ENCODE measurements around the gene PDCD1LG2.

The PDCD1LG2 gene

GRCh38 chr9:5532790-5533189 is 22.5 kb downstream of the PDCD1LG2 start:
- no peak for FAIRE-seq

DNA sequence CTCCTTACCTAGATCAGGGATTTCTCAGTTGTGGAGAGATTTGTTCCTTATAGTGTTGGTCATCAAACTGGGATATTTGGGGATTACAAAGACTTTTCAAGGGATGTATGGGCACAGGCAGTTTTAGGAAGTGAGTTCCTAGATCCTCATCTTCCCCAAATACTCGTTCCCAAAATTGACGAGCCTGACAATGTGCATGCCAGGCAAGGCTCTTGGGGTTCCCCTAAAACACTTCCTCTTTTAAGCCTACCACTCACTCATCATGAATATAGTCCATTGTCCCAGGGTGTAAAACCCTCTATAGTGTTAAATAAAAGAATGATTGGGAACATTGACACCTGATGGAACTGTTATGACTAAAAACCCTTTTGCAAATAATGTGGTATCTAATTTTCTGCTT is 26.4 kb downstream of the PDCD1LG2 start:
- FAIRE-seq, result no peak

DNA sequence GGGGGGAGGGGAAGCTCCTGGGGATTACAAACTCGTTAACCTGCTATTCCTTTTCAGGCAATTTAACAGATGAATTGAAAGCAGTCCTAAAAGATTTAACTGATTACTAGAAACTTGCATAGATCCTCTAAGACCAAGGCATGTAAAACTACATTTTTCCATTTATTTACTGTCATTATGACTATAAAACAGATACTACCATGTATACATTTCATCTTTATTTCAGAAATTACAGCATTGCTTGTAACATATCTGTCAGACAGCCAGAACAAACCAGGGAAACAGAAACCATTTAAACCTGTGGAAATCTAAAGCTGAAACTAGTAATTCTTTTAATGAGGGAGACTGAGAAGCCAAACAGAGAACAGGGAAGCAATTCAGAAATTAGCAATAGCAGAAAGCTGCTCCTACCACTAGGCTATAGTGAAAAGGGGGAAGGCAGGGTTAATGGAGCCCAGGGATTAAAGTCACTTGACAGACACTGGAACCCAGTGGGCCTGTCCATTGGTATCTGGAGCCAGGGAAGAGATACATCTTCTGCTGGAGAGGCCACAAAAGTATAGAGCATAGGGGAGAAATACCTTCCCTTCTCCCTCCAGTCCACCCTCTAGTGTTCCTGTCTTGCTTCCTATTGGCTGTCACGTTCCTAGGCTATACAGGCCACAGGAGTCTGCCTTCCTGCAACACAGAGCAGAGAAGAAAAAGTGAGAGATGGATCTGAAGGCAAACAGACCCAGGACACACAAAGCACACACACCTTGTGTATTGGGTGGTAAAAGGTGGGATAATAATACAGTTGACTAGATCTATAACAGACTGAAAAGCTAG is 33.8 kb downstream of the PDCD1LG2 start:
- no peak for FAIRE-seq

- no peak for FAIRE-seq
Measured at GRCh38 chr9:5549658-5550650, 39.6 kb downstream of the PDCD1LG2 start.

GRCh38 chr9:5551368-5552150 is 41.2 kb downstream of the PDCD1LG2 start:
- no peak for FAIRE-seq

DNA sequence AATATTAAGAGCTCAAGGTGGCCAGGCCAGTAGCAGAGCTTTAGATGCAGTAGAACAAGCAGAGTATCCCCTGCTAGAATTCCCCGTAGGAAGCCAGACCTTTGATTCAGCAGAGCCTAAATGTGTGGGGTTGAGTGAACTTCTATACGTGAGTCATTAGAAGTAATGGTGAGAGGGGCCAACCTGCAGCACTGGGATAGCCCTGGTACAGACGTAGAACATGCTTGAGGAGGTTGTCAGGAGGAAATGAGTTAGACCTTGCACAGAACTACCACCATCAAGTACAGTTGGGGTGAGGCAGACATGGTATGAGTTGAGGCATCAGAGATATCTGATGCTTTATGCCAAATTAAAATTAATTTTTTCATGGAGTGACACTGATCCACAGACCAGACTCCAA is 42.0 kb downstream of the PDCD1LG2 start:
- no peak for FAIRE-seq

DNA sequence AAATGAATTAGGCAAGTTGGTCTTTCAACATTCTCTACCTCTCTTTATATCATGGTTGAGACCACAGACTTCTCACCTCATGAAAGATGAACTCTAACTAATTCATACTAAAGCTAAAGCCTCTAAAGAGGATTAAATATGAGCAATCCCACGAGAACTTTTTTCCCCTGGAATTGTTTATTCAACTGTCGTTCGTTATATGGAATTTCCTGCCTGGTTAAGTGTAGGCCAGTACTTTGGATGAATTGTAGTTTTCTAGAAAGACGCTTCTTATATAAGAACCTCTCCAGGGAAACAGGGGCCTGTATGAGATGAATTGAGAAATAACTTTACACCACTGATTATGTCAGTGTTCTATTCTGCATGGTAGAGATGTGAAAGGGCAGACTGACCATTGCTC is 42.9 kb downstream of the PDCD1LG2 start:
- no peak for FAIRE-seq

GRCh38 chr9:5554254-5554653 is 43.9 kb downstream of the PDCD1LG2 start:
- FAIRE-seq, result no peak

- FAIRE-seq, result no peak
Measured at GRCh38 chr9:5556101-5556705, 45.9 kb downstream of the PDCD1LG2 start.

DNA sequence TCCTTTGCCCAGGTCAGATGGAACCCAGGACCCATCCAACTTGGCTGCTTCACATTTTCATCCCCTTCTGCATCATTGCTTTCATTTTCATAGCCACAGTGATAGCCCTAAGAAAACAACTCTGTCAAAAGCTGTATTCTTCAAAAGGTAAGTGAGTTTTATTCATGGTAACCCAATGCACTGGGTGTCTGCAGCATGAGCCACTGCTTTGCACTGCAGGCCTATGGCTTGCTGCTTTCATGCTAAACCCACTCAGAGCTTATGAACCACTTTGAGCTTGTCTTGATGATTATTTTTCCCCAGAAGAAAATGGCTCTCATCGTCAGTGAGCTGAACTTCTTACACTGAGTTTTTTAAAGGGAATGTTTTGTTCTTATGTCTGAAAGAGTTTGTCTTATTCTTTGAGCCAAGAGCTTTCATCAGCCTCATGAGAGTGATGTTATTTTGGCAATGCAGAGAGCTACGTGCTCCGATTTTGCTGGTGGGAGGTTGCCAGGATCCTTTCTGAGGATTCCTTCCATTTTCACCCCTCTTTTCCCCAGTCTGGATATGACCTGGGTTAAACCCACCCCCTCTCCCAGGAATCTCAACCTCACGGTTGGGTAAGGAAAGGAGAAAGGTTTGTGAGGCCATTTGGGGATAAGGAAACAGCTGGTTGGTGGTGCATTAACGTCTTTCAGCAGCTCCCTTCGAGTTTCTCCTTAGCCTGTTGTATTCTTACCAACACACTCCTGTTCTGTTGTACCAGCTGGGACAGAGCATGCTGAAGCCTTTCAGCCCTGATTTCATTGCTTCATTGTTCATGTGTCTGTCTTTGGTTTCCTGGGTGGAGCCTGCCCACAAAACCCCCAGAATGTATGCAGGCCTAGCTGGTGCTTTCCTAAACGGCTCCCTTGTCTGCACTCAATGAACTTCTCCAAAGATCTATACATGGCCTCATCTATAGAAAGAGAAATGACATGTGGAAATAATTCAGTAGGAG is 47.6 kb downstream of the PDCD1LG2 start:
- FAIRE-seq, result no peak

- no peak for FAIRE-seq
Measured at GRCh38 chr9:5559659-5560058, 49.3 kb downstream of the PDCD1LG2 start.

GRCh38 chr9:5560443-5561100 is 50.2 kb downstream of the PDCD1LG2 start:
- FAIRE-seq, result no peak

- no peak for FAIRE-seq
Measured at GRCh38 chr9:5561828-5562488, 51.6 kb downstream of the PDCD1LG2 start.

GRCh38 chr9:5562806-5563416 is 52.6 kb downstream of the PDCD1LG2 start:
- no peak for FAIRE-seq

DNA sequence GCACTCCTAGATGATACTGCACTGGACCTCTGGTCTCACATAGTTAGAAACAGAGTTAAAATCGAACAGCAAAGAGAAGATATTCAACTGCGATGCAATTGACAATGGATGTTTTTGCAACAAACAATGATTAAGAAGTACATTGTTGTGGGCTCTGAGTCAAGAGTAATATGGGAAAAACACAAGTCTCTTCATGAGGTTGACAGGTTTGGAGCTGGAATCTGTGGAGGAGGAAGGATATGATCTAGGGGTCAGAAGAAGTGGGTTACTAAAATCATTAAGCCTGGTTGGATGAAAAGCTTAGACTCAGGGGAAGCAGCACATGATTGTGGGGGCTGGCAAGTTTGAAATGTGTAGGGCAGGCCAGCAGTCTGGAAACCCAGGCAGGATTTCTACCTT is 53.1 kb downstream of the PDCD1LG2 start:
- no peak for FAIRE-seq

DNA sequence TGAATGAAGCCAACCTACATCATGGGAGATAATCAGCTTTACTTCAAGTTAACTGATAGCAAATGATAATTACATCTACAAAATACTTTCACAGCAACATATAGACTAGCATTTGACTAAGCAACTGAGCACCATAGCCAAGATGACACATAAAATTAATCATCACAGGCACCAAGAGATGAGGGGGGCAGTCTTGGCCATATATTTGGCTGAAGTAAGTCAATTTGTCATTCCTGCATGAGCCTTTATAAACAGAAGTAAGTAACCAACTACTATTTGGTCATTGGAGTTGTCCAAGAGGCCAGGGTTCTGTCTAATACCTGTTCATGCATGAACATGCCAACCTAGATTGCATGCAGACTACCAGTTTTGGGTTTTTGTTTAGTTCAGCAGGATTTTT is 53.6 kb downstream of the PDCD1LG2 start:
- no peak for FAIRE-seq

DNA sequence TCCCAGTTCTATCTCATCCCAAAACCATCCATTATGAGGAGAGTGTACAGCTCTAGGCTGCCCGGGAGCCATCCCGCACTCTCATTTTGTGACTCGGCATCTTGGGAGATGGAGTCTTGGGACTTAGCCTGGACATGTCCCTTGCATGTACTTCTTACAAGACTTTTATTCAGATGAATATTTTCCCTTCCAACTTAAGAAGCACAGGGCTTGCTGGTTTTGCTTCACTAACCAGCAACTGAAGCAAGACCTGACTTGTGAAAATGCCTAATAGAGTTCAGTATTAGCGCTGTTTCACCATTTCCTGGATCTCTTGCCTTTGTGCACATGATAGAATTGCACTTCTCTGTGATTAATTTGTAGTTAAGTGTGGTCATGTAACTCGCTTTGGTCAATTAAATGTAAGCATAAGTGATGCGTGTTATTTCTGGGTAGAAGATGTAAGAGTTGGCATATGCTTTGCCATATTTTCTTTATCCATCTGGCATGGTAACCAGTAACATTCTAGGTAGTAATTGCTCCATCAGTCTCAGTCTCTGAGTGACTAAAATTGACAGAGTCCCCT is 55.8 kb downstream of the PDCD1LG2 start:
- FAIRE-seq, result no peak

GRCh38 chr9:5568868-5569267 is 58.5 kb downstream of the PDCD1LG2 start:
- FAIRE-seq, result no peak

GRCh38 chr9:5569409-5569808 is 59.1 kb downstream of the PDCD1LG2 start:
- no peak for FAIRE-seq

All from TTC549 (cell line).